ENCODE measurements around the gene UBA1.

The UBA1 gene

DNA sequence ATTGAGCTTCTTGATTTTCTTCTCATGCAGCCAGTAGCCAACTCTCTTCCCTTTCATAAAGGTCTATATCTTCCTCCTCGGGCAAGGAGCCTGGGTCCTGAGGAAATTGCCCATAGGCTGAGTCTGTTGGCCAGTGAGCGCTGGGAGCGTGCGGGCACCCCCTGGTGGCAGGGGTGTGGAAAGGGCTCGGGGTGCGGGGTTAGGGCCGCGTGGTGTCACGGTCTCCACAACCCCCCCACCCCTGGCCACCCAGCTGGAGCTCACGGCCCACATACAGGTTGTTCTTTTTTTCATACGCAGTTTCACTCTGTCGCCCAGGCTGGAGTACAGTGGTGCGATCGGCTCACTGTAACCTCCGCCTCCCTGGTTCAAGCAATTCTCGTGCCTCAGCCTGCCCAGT lies 35.5 kb upstream of the UBA1 start:
- TF ChIP-seq CTCF (IDR thresholded peaks at IDR 0.05; ENCODE audit: low read length), result no peak
- TF ChIP-seq EZH2 (optimal IDR thresholded peaks at IDR 0.05; ENCODE audit: low read depth, low read length), result no peak
- TF ChIP-seq EZH2phosphoT487 (IDR thresholded peaks at IDR 0.05; ENCODE audit: low read length), result no peak
- Histone ChIP-seq H3K9ac (ENCODE audit: low read length) (no peak overlapping the region), H3K9me2 (replicated peaks; ENCODE audit: insufficient read depth, low read length) (no peaks in the 10 kb centered on the region), H3K9me3 (replicated peaks; ENCODE audit: insufficient read depth, low read length) (no peaks in the 10 kb centered on the region), H3K79me2 (ENCODE audit: low read length) (peaks cover 90% of the 10 kb centered on the region), H3K4me2 (ENCODE audit: low read depth, low read length) (no peak overlapping the region), H3K36me3 (replicated peaks; ENCODE audit: insufficient read depth, low read length) (no peaks in the 10 kb centered on the region), H3K27me3 (replicated peaks; ENCODE audit: insufficient read depth, low read length) (no peaks in the 10 kb centered on the region), H3K4me3 (ENCODE audit: low read length) (no peak overlapping the region), H2AFZ (ENCODE audit: low read length) (no peak overlapping the region), H3K4me1 (ENCODE audit: low read length) (no peaks in the 10 kb centered on the region), H4K20me1 (ENCODE audit: insufficient read depth, low read length) (no peaks in the 10 kb centered on the region), H3K27ac (ENCODE audit: low read length) (no peak overlapping the region), H3F3A (ENCODE audit: insufficient read depth, low read length) (no peaks in the 10 kb centered on the region)
- no peak for DNase-seq

DNA sequence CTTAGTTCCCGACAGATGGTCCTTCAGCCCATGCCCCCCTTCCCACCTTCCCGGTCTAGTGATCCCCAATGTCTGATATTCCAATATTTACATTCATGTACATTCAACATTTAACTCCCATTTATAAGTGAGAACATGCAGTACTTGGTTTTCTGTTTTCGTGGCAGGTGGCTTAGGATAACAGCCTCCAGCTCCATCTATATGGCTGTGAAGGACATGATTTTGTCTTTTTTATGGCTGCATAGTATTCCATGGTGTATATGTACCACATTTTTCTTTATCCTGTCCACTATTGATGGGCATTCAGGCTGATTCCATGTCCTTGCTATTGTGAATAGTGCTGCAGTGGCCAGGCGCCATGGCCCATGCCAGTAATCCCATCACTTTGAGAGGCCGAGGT lies 34.8 kb upstream of the UBA1 start:
- Histone ChIP-seq H3K4me1 (ENCODE audit: low read length) (no peaks in the 10 kb centered on the region), H3K79me2 (ENCODE audit: low read length) (peaks cover 87% of the 10 kb centered on the region), H3F3A (ENCODE audit: insufficient read depth, low read length) (no peaks in the 10 kb centered on the region), H2AFZ (ENCODE audit: low read length) (no peak overlapping the region), H3K9me2 (replicated peaks; ENCODE audit: insufficient read depth, low read length) (no peaks in the 10 kb centered on the region), H3K4me2 (ENCODE audit: low read depth, low read length) (no peak overlapping the region), H4K20me1 (ENCODE audit: insufficient read depth, low read length) (no peaks in the 10 kb centered on the region), H3K36me3 (replicated peaks; ENCODE audit: insufficient read depth, low read length) (no peaks in the 10 kb centered on the region), H3K9me3 (replicated peaks; ENCODE audit: insufficient read depth, low read length) (no peaks in the 10 kb centered on the region), H3K27me3 (replicated peaks; ENCODE audit: insufficient read depth, low read length) (no peaks in the 10 kb centered on the region), H3K9ac (ENCODE audit: low read length) (no peak overlapping the region), H3K4me3 (ENCODE audit: low read length) (no peak overlapping the region), H3K27ac (ENCODE audit: low read length) (no peak overlapping the region)
- DNase-seq, result no peak
- TF ChIP-seq EZH2 (optimal IDR thresholded peaks at IDR 0.05; ENCODE audit: low read depth, low read length), result no peak
- TF ChIP-seq EZH2phosphoT487 (IDR thresholded peaks at IDR 0.05; ENCODE audit: low read length), result no peak
- no peak for TF ChIP-seq CTCF (IDR thresholded peaks at IDR 0.05; ENCODE audit: low read length)

DNA sequence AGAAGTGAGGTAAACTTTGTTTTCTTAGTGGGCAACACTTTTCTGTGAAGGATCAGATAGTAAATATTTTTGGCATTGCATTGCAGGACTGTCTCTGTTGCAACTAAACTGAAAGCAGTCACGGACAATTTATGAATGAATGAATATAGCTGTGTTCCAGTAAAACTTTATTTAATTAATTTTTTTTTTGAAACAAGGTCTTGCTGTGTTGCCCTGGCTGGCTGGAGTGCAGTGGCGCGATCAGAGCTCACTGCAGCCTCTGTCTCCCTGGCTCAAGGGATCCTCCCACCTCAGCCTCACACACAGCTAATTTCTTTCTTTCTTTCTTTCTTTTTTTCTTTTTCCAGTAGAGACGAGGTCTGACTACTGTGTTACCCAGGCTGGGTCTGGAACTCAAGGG lies 32.8 kb upstream of the UBA1 start:
- Histone ChIP-seq H3K9me3 (replicated peaks; ENCODE audit: insufficient read depth, low read length) (no peaks in the 10 kb centered on the region), H3K36me3 (replicated peaks; ENCODE audit: insufficient read depth, low read length) (no peaks in the 10 kb centered on the region), H2AFZ (ENCODE audit: low read length) (no peak overlapping the region), H3F3A (ENCODE audit: insufficient read depth, low read length) (no peaks in the 10 kb centered on the region), H3K27ac (ENCODE audit: low read length) (no peak overlapping the region), H3K9ac (ENCODE audit: low read length) (no peak overlapping the region), H3K4me1 (ENCODE audit: low read length) (no peaks in the 10 kb centered on the region), H3K9me2 (replicated peaks; ENCODE audit: insufficient read depth, low read length) (no peaks in the 10 kb centered on the region), H3K27me3 (replicated peaks; ENCODE audit: insufficient read depth, low read length) (no peaks in the 10 kb centered on the region), H3K4me3 (ENCODE audit: low read length) (no peak overlapping the region), H3K79me2 (ENCODE audit: low read length) (peaks cover 82% of the 10 kb centered on the region), H3K4me2 (ENCODE audit: low read depth, low read length) (no peak overlapping the region), H4K20me1 (ENCODE audit: insufficient read depth, low read length) (no peaks in the 10 kb centered on the region)
- DNase-seq, result no peak
- no peak for TF ChIP-seq EZH2phosphoT487 (IDR thresholded peaks at IDR 0.05; ENCODE audit: low read length)
- TF ChIP-seq EZH2 (optimal IDR thresholded peaks at IDR 0.05; ENCODE audit: low read depth, low read length), result no peak
- TF ChIP-seq CTCF (IDR thresholded peaks at IDR 0.05; ENCODE audit: low read length), result no peak

Data from MM.1S (cell line).